ENCODE data around the gene NRROS. TPM values are rescaled to one million over a fixed set of nuclear protein-coding genes. Genes with fewer than 3 reads are reported as not detected.

The NRROS gene
- total RNA-seq, 1 donor from 2014 or later: 0.82 TPM

Small RNA genes within 50 kb of the gene (small RNA-seq; reads per million reads assigned to genes)
- not detected for gene RNU6-646P

Other genes starting within 250 kb of the NRROS start
- 51.0 TPM for gene UBXN7, start 207.3 kb upstream of the NRROS start, total RNA-seq
- gene RNF168, start 135.9 kb upstream of the NRROS start, total RNA-seq: 26.9 TPM
- not detected for gene SMCO1, start 124.3 kb upstream of the NRROS start, total RNA-seq
- gene WDR53, start 71.1 kb upstream of the NRROS start, total RNA-seq: 7.3 TPM
- 43.6 TPM for gene FBXO45, start 71.0 kb upstream of the NRROS start, total RNA-seq
- 10.6 TPM for gene CEP19, start 72.6 kb downstream of the NRROS start, total RNA-seq
- gene PIGX, start 72.7 kb downstream of the NRROS start, total RNA-seq: 59.9 TPM
- gene PAK2, start 100.2 kb downstream of the NRROS start, total RNA-seq: 48.1 TPM
- 75.0 TPM for gene SENP5, start 228.2 kb downstream of the NRROS start, total RNA-seq